Glutamatergic neuron (in vitro differentiated cells): ENCODE results near the gene PNCK. TPM values are rescaled to one million over a fixed set of nuclear protein-coding genes. Genes with fewer than 3 reads are reported as not detected.
"Not testable (repeated sequence)": the region's sequence is repeated elsewhere in the genome, so short reads cannot be mapped to it uniquely, and the experiment has no call there.

Experiments used
- DNase-seq: peaks from one replicate; pipeline ENCODE4 v3.0.0; 2022
- H3K27ac Mint-ChIP-seq: one replicate; pipeline ENCODE4 v1.8.0; 2020; ENCODE audit warnings: mild to moderate bottlenecking, mixed read lengths, inconsistent platforms; ENCODE audit not compliant: unreplicated experiment
- H3K27me3 Mint-ChIP-seq: one replicate; pipeline ENCODE4 v1.8.0; 2020; ENCODE audit warnings: mild to moderate bottlenecking, moderate library complexity, mixed read lengths, inconsistent platforms; ENCODE audit not compliant: unreplicated experiment
- H3K36me3 Mint-ChIP-seq: one replicate; pipeline ENCODE4 v1.8.0; 2020; ENCODE audit warnings: mild to moderate bottlenecking, mixed read lengths, inconsistent platforms; ENCODE audit not compliant: unreplicated experiment
- H3K4me1 Mint-ChIP-seq: one replicate; pipeline ENCODE4 v1.8.0; 2020; ENCODE audit warnings: mild to moderate bottlenecking, low read depth, mixed read lengths, inconsistent platforms; ENCODE audit not compliant: unreplicated experiment
- H3K4me3 Mint-ChIP-seq: one replicate; pipeline ENCODE4 v1.8.0; 2020; ENCODE audit warnings: mild to moderate bottlenecking, mixed read lengths, inconsistent platforms; ENCODE audit not compliant: unreplicated experiment
- H3K9me3 Mint-ChIP-seq: one replicate; pipeline ENCODE4 v1.8.0; 2020; ENCODE audit warnings: mild to moderate bottlenecking, moderate library complexity, mixed read lengths, inconsistent platforms; ENCODE audit not compliant: unreplicated experiment
- total RNA-seq: library from RNA; stranded (reverse); fragmentation: NEBNext Ultra II Directional; extraction: Animal tissue kit (Norgen Biotek cat#: 25700); gene quantifications from one replicate; pipeline ENCODE4 v1.2.1, GENCODE V29; 2021; ENCODE audit not compliant: unreplicated experiment
- TF ChIP-seq, protein P1 (sequence below): fragments of 200-600 bp; sonication (generic); IDR thresholded peaks from one replicate; pipeline ENCODE4 v1.5.0; 2021; ENCODE audit not compliant: partially characterized antibody, unreplicated experiment

The PNCK gene
- total RNA-seq, 1 donor from 2014 or later = 4.3 TPM

DNA sequence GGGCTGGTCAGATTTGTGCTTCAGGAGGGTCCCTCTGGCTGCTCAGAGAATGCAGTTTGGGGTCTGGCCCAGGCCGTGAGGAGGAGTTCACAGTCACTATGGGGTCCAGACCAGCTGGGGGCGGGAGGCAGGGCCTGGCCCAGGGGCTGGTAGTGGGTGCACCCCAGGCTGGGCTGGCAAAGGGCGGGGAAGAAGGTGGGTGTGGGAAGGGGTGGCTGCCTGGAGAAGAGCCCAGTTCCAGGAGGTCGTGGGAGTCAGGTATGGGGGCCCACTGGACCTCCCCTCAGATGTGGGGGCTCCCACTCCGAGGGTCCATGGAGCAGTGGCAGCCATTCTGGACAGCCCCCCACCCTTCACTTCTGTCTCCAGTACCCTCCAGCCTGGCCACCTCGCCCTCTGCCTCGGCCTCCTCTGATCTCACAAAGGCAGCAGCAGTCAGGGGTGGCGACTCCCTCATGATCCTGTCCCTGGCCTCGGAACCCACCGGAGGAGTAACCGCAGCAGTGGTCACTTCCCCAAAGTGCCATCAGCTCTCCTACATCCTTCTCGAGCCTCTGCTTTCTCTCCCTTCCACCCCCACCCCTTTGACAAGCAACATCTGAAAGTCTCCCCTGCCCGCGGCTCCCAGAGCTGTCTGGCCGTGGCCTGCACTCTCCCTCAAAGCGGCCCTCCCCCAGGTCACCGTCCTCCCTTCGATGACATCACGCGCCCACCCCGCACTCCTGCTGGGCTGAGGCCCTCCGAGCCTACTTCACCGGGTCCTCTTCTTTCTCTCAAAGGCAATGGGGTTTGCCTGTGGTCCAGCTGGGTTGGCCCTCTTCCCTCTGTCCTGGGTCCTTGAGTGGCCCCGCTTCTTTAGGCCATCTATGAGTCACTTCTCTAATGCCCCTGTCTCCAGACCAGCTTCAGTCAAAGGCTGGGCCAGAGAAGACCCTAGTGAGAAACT is 12.4 kb upstream of the PNCK start:
- H3K9me3 Mint-ChIP-seq = no peaks in the 10 kb centered on the region
- peak overlapping the region; percentile 76 for H3K27ac Mint-ChIP-seq
- no peak for DNase-seq
- H3K4me3 Mint-ChIP-seq = peak overlapping the region; percentile 55
- TF ChIP-seq, protein P1, sequence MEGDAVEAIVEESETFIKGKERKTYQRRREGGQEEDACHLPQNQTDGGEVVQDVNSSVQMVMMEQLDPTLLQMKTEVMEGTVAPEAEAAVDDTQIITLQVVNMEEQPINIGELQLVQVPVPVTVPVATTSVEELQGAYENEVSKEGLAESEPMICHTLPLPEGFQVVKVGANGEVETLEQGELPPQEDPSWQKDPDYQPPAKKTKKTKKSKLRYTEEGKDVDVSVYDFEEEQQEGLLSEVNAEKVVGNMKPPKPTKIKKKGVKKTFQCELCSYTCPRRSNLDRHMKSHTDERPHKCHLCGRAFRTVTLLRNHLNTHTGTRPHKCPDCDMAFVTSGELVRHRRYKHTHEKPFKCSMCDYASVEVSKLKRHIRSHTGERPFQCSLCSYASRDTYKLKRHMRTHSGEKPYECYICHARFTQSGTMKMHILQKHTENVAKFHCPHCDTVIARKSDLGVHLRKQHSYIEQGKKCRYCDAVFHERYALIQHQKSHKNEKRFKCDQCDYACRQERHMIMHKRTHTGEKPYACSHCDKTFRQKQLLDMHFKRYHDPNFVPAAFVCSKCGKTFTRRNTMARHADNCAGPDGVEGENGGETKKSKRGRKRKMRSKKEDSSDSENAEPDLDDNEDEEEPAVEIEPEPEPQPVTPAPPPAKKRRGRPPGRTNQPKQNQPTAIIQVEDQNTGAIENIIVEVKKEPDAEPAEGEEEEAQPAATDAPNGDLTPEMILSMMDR = no peak
- peaks cover 2% of the 10 kb centered on the region for H3K4me1 Mint-ChIP-seq
- no peaks in the 10 kb centered on the region for H3K27me3 Mint-ChIP-seq
- no peaks in the 10 kb centered on the region for H3K36me3 Mint-ChIP-seq

DNA sequence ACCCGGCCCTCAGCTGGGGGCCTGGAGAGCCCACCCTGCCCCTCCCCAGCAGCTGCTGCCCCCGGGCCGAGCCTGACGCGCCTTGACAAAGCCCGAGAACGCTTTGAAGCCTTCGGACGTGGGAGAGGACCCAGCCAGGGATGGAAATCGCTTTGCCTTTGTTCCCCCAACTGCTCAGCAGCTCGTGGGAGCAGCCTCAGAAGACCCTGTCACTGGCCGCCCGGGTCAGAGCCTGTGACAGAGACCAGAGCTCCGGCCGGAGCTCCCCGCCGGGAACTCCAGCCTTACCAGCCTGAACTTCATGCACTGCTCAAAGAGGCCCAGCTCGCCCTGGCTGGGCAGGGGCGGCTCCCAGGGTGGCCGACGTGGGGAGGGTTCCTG is 11.5 kb upstream of the PNCK start:
- Mint-ChIP-seq H3K27me3 (no peaks in the 10 kb centered on the region), H3K27ac (no peak overlapping the region), H3K4me1 (peaks cover 2% of the 10 kb centered on the region), H3K36me3 (no peaks in the 10 kb centered on the region), H3K9me3 (no peaks in the 10 kb centered on the region), H3K4me3 (no peak overlapping the region)
- no peak for DNase-seq
- TF ChIP-seq, protein P1 = no peak

DNA sequence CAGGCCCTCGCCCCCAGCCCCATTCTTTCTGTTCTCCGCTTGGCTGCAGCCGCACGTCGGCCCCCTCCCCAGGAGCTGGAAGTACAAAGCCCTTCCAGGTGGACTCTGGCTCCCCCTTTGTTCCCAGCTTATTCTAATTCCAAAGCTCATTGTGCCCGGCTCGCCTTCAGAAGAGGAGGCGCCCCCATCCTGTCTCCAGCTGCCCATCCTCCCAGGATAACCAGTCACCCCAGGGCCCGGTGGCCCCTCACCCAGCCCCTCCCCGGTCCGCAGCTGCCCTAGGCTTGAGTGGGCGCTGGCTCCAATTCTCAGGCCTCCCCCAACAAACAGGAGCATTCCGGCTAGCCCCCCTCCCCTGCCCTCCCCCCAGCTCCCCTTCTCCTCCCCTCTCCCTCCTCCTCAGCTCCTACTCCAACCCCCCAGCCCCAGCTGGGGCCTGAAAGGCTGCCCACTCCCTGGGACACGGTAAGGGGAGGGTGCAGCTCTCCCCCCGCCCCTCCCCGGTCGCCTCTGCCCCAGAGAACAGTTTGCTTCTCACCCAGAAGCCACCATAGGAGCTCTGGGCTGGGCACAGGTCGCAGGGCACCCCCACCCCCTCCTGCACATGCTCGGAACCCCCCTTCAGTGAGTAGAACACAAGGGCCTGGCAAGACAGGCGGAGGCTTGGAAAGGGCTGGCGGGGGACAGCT is 11.0 kb upstream of the PNCK start:
- DNase-seq = no peak
- TF ChIP-seq, protein P1 = no peak
- Mint-ChIP-seq H3K27ac (no peak overlapping the region), H3K9me3 (no peaks in the 10 kb centered on the region), H3K4me3 (no peak overlapping the region), H3K36me3 (no peaks in the 10 kb centered on the region), H3K27me3 (no peaks in the 10 kb centered on the region), H3K4me1 (peaks cover 2% of the 10 kb centered on the region)

DNA sequence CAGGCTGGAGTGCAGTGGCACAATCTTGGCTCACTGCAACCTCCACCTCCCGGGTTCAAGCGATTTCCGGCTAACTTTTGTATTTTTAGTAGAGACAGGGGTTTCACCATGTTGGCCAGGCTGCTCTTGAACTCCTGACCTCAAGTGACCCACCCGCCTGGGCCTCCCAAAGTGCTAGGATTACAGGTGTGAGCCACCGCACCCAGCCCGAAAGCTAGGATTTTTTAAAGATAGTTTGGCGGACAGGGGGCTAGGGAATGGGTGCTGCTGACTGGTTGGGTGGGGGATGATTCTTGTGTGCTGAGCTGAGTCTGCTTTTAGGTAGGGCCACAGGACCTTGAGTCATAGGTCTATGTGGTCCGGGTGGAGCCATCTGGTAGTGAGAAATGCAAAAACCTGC is 9.9 kb upstream of the PNCK start:
- not testable (repeated sequence) for DNase-seq, H3K4me1 Mint-ChIP-seq, H3K4me3 Mint-ChIP-seq, H3K36me3 Mint-ChIP-seq, H3K9me3 Mint-ChIP-seq, H3K27me3 Mint-ChIP-seq, H3K27ac Mint-ChIP-seq

DNA sequence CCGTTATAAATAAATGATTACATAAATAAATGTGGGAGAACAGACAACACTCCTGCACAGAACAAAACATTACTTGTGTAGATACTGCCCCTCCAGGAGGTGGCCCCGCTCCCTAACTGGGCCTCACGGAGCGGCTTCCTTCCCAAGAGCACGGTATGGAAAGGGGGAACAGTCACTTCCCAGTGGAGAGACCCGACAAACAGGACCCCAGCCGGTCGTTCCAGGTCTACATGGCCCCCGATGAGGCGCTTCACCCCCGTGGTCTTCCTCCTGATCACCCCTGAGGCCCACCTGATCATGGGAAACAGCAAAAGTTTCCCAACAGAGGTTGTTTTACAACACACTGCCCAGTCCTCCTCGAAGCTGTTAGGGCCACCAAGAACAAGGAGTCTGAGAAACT is 7.6 kb upstream of the PNCK start:
- Mint-ChIP-seq H3K27ac (no peak overlapping the region), H3K9me3 (no peaks in the 10 kb centered on the region), H3K4me3 (no peak overlapping the region), H3K4me1 (no peaks in the 10 kb centered on the region), H3K36me3 (no peaks in the 10 kb centered on the region), H3K27me3 (no peaks in the 10 kb centered on the region)
- TF ChIP-seq, protein P1 = no peak
- no peak for DNase-seq
